SJSA1 (cell line): ENCODE measurements around the gene SMIM14. TPM values are rescaled to one million over a fixed set of nuclear protein-coding genes. Genes with fewer than 3 reads are reported as not detected.
A peak's percentile ranks its signal among the peaks of the same experiment; 100 is the strongest.
"Not testable (repeated sequence)": the region's sequence is repeated elsewhere in the genome, so short reads cannot be mapped to it uniquely, and the experiment has no call there.

ENCODE experiments used
- DNase-seq, 2 experiments: peaks; one replicate each; pipeline ENCODE4 v3.0.0-alpha.2; 2015 to 2020; ENCODE audit warnings: low spot score in 2 of 2, low read depth in 1 of 2
- H3K27ac ChIP-seq: fragments of 250-450 bp; sonication (Bioruptor Pico); 2 replicates; pipeline ENCODE4 v1.5.1; 2020; ENCODE audit warnings: mild to moderate bottlenecking, moderate library complexity
- H3K27me3 ChIP-seq: fragments of 250-450 bp; sonication (Bioruptor Pico); replicated peaks from 2 replicates; pipeline ENCODE4 v1.5.1; 2020; ENCODE audit warnings: mild to moderate bottlenecking, moderate library complexity
- H3K36me3 ChIP-seq: fragments of 250-450 bp; sonication (Bioruptor Pico); 2 replicates; pipeline ENCODE4 v1.5.1; 2020; ENCODE audit warnings: mild to moderate bottlenecking
- H3K4me1 ChIP-seq: fragments of 250-450 bp; sonication (Bioruptor Pico); replicated peaks from 2 replicates; pipeline ENCODE4 v1.6.1; 2021; ENCODE audit warnings: mild to moderate bottlenecking
- H3K4me3 ChIP-seq: fragments of 250-450 bp; sonication (Bioruptor Pico); 2 replicates; pipeline ENCODE4 v1.5.1; 2020; ENCODE audit warnings: mild to moderate bottlenecking
- H3K9me3 ChIP-seq: fragments of 250-450 bp; sonication (Bioruptor Pico); replicated peaks from 2 replicates; pipeline ENCODE4 v1.5.1; 2020; ENCODE audit warnings: mild to moderate bottlenecking
- total RNA-seq: library from RNA; depleted of rRNA; stranded (reverse); fragments of >200 nt; shearing (Covaris generic); gene quantifications from 2 replicates; pipeline ENCODE4 v1.2.3, GENCODE V29; 2014

The SMIM14 gene
- total RNA-seq, 1 experiment from 2014 or later: 12.6 TPM

DNA sequence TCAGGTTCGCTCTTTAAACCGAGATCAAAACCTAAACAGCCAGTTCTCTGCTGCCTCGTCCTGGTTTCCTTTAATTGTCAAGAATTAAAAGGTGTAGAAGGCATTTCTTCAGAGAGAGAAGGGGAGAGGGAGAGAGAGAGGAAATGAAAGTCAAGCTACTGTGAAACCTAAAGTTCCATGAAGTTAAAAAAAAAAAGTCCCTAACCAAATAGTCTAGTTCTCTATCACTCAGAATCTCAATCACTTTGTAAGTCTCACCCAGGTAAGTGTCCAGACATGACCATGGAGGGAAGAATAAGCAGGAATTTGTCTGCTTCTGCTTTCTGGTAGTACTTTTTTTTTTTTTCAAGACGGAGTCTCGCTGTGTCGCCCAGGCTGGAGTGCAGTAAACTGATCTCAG, 18.8 kb upstream of the SMIM14 start:
- Histone ChIP-seq H3K36me3 (no peaks in the 10 kb centered on the region), H3K9me3 (no peaks in the 10 kb centered on the region), H3K4me3 (no peak overlapping the region), H3K4me1 (no peaks in the 10 kb centered on the region), H3K27me3 (no peaks in the 10 kb centered on the region), H3K27ac (no peak overlapping the region)
- no peak for DNase-seq

DNA sequence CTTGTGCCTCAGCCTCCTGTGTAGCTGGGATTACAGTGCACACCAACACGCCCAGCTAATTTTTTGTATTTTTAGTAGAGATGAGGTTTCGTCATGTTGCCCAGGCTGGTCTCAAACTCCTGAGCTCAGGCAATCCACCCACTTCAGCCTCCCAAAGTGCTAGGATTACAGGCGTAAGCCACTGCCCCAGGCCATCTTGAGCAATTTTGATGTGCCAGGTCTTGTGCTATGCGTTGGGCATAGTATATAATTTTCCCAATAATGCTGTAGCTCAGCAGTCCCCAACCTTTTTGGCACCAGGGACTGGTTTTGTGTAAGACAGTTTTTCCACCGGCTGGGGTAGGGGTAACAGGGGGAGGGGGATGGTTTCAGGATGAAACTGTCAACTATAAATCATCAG, 18.0 kb upstream of the SMIM14 start:
- not testable (repeated sequence) for DNase-seq, H3K9me3 ChIP-seq, H3K4me1 ChIP-seq, H3K27me3 ChIP-seq, H3K36me3 ChIP-seq, H3K4me3 ChIP-seq, H3K27ac ChIP-seq

- Histone ChIP-seq H3K27me3 (no peaks in the 10 kb centered on the region), H3K9me3 (no peaks in the 10 kb centered on the region), H3K36me3 (no peaks in the 10 kb centered on the region), H3K4me3 (no peak overlapping the region), H3K27ac (no peak overlapping the region), H3K4me1 (no peaks in the 10 kb centered on the region)
- DNase-seq: no peak
Measured at GRCh38 chr4:39655876-39656275, 17.2 kb upstream of the SMIM14 start.

- DNase-seq: no peak
Measured at GRCh38 chr4:39655211-39655610, 16.5 kb upstream of the SMIM14 start.

GRCh38 chr4:39651586-39651985, 12.9 kb upstream of the SMIM14 start:
- not testable (repeated sequence) for H3K9me3 ChIP-seq, H3K27me3 ChIP-seq, H3K4me1 ChIP-seq, H3K36me3 ChIP-seq, H3K4me3 ChIP-seq, DNase-seq, H3K27ac ChIP-seq

More at GRCh38 chr4:39655211-39655610, 16.5 kb upstream of the SMIM14 start:
- Histone ChIP-seq H3K27me3 (no peaks in the 10 kb centered on the region), H3K36me3 (no peaks in the 10 kb centered on the region), H3K27ac (no peak overlapping the region), H3K4me1 (no peaks in the 10 kb centered on the region), H3K9me3 (no peaks in the 10 kb centered on the region), H3K4me3 (no peak overlapping the region)

- no peak for DNase-seq
- Histone ChIP-seq H3K4me3 (no peak overlapping the region), H3K27ac (no peak overlapping the region), H3K36me3 (no peaks in the 10 kb centered on the region), H3K27me3 (no peaks in the 10 kb centered on the region), H3K9me3 (no peaks in the 10 kb centered on the region), H3K4me1 (no peaks in the 10 kb centered on the region)
Measured at GRCh38 chr4:39649639-39650265, 11.1 kb upstream of the SMIM14 start.

GRCh38 chr4:39648827-39649558, 10.3 kb upstream of the SMIM14 start:
- DNase-seq: no peak
- no peak overlapping the region for H3K27ac ChIP-seq

GRCh38 chr4:39648213-39648612, 9.5 kb upstream of the SMIM14 start:
- no peaks in the 10 kb centered on the region for H3K27me3 ChIP-seq
- H3K27ac ChIP-seq: no peak overlapping the region
- no peaks in the 10 kb centered on the region for H3K36me3 ChIP-seq
- no peak overlapping the region for H3K4me3 ChIP-seq
- DNase-seq: no peak
- no peaks in the 10 kb centered on the region for H3K9me3 ChIP-seq
- no peaks in the 10 kb centered on the region for H3K4me1 ChIP-seq

More at GRCh38 chr4:39648827-39649558, 10.3 kb upstream of the SMIM14 start:
- Histone ChIP-seq H3K4me3 (no peak overlapping the region), H3K36me3 (no peaks in the 10 kb centered on the region), H3K4me1 (no peaks in the 10 kb centered on the region), H3K9me3 (no peaks in the 10 kb centered on the region), H3K27me3 (no peaks in the 10 kb centered on the region)

DNA sequence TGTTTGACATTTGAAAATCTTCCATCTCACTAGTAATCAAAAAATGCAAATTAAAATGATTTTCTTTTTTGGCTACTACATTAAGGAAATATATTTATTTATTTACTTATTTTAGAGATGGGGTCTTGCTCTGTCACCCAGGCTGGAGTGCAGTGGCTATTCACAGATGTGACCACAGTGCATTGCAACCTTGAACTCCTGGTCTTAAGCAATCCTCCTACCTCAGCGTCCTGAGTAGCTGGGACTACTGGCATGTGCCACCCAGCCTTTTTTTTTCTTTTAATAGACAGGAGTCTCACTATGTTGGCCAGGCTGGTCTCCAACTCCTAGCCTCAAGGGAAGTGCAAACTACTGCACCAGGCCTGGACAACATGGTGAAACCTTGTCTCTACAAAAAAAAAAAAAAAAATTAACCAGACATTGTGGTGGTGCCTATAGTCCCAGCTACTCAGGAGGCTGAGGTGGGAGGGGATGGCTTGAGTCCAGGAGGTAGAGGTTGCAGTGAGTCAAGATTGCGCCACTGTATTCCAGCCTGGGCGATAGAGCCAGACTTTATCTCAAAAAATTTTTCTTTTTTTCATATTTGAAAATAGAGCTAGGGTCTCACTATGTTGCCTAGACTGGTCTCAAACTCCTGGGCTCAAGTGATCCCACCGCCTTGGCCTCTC, 4.4 kb upstream of the SMIM14 start:
- DNase-seq: no peak
- H3K36me3 ChIP-seq: peaks cover 3% of the 10 kb centered on the region
- H3K4me3 ChIP-seq: no peak overlapping the region
- H3K4me1 ChIP-seq: peaks cover 8% of the 10 kb centered on the region
- no peak overlapping the region for H3K27ac ChIP-seq
- no peaks in the 10 kb centered on the region for H3K9me3 ChIP-seq
- H3K27me3 ChIP-seq: no peaks in the 10 kb centered on the region

DNA sequence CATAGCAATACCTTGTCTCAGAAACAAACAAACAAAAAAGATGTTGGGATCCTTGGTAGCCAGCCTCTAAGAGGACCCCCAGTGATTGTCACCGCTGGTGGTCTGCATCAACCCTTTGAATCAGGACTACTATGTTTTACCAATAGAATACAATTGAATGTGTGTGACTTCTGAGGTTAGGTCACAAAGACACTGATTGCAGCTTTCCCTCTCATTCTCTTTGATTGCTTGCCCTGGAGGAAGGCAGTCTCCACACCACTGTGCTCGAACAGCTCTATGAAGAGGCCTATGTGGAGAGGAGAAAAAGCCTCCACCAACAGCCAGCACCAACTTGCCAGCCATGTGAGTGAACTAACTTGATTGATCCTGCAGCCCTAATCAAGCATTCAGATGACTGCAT, 2.8 kb upstream of the SMIM14 start:
- peaks cover 8% of the 10 kb centered on the region for H3K4me1 ChIP-seq
- no peak overlapping the region for H3K4me3 ChIP-seq
- no peak overlapping the region for H3K27ac ChIP-seq
- no peak for DNase-seq
- H3K27me3 ChIP-seq: no peaks in the 10 kb centered on the region
- peaks cover 3% of the 10 kb centered on the region for H3K36me3 ChIP-seq
- H3K9me3 ChIP-seq: no peaks in the 10 kb centered on the region

DNA sequence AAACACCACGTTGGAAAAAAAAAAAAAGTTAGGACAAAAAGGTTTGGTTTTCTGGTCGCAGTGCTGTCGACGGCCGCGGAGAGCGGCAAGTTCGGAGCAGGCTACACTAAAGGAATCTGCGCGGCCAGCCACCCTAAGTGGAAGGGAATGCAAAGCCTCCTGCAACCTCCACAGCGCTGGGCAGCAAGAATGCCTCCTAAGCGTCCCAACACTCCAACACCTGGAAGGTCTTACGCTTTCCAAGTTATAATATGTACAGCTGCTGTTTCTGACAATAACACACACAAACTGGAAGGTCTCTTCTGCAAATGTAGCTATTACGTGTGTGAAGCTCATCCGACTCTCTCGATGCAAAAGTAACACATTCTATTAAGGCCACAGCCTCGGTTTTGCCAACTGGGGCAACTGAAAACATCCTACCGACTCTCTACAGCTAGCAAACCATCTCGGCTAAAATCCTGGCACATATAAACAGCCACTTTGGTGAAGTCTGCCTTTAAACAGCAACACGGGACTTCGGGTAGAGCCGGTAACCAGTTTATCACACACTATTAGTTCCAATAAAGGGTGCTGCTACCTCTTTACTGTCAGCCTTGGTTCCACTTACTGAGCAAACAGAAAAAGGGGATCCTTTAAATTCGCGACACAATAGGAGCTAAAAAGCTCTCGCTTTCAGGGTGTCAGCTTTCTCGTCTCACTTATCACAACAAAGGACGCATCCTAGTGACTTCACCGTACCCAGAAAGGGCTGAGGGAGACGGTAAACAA, 895 bp downstream of the SMIM14 start:
- Histone ChIP-seq H3K4me1 (peaks cover 8% of the 10 kb centered on the region), H3K36me3 (peaks cover 3% of the 10 kb centered on the region), H3K27me3 (no peaks in the 10 kb centered on the region), H3K27ac (peak overlapping the region; percentile 95), H3K9me3 (no peaks in the 10 kb centered on the region), H3K4me3 (peak overlapping the region; percentile 72)
- peak; percentile 50 to 51 for DNase-seq

- peak in 1 of 2 experiments; percentile 6 for DNase-seq
- peak overlapping the region; percentile 95 for H3K27ac ChIP-seq
- H3K9me3 ChIP-seq: no peaks in the 10 kb centered on the region
- peak overlapping the region; percentile 72 for H3K4me3 ChIP-seq
- H3K4me1 ChIP-seq: peaks cover 8% of the 10 kb centered on the region
- H3K36me3 ChIP-seq: peaks cover 3% of the 10 kb centered on the region
- H3K27me3 ChIP-seq: no peaks in the 10 kb centered on the region
Measured at GRCh38 chr4:39637221-39637585, 1.5 kb downstream of the SMIM14 start.

GRCh38 chr4:39636531-39637184, 2.0 kb downstream of the SMIM14 start:
- no peaks in the 10 kb centered on the region for H3K27me3 ChIP-seq
- peak overlapping the region; percentile 95 for H3K27ac ChIP-seq
- DNase-seq: peak in 1 of 2 experiments; percentile 14
- H3K4me1 ChIP-seq: peaks cover 8% of the 10 kb centered on the region
- peak overlapping the region; percentile 72 for H3K4me3 ChIP-seq
- peaks cover 3% of the 10 kb centered on the region for H3K36me3 ChIP-seq
- H3K9me3 ChIP-seq: no peaks in the 10 kb centered on the region
